K562 (cell line): ENCODE results near the gene MYO6.

Source experiments
- HEY1 ChIP-seq: fragments of 250-450 bp; sonication (Bioruptor Pico); IDR thresholded peaks from 2 replicates; pipeline ENCODE4 v1.5.0; 2020; ENCODE audit warnings: mild to moderate bottlenecking, moderate library complexity, borderline replicate concordance
- JUNB ChIP-seq: fragments of 450-650 bp; formaldehyde crosslinking; conservative IDR thresholded peaks from 2 replicates; pipeline ENCODE4 v1.4.0; 2020; ENCODE audit warnings: mild to moderate bottlenecking
- MAX ChIP-seq: sonication (generic); formaldehyde crosslinking; IDR thresholded peaks from 2 replicates; pipeline ENCODE4 v1.9.0; 2022; ENCODE audit warnings: mild to moderate bottlenecking, missing genetic modification reagents
- NFXL1 ChIP-seq: fragments of 450-650 bp; formaldehyde crosslinking; IDR thresholded peaks from 2 replicates; pipeline ENCODE4 v1.4.0; 2021; ENCODE audit warnings: mild to moderate bottlenecking
- RCOR1 ChIP-seq, 2 experiments: IDR thresholded peaks; 2 replicates each; pipeline ENCODE4 v1.6.1; 2012; ENCODE audit warnings: low read depth in 2 of 2, low read length in 2 of 2, borderline replicate concordance in 1 of 2, improper control_type of control experiment in 1 of 2
- REST ChIP-seq, 2 experiments: fragments of 450-650 bp; formaldehyde crosslinking in 1 of 2; IDR thresholded peaks; 2 replicates each; pipeline versions ENCODE4 v1.4.0 to v1.6.1; 2014 to 2020; ENCODE audit warnings: mild to moderate bottlenecking in 2 of 2, borderline replicate concordance in 1 of 2, low read depth in 1 of 2
- SMAD3 ChIP-seq: fragments of 450-650 bp; formaldehyde crosslinking; conservative IDR thresholded peaks from 2 replicates; pipeline ENCODE4 v1.4.0; 2020; ENCODE audit warnings: mild to moderate bottlenecking
- SNIP1 ChIP-seq: fragments of 450-650 bp; IDR thresholded peaks from 2 replicates; pipeline ENCODE4 v1.7.1; 2017; ENCODE audit warnings: low read depth, mild to moderate bottlenecking
- YY1 ChIP-seq, 3 experiments: IDR thresholded peaks; 2 replicates each; pipeline ENCODE4 v1.6.1; 2011; ENCODE audit warnings: low read length in 2 of 3, mild to moderate bottlenecking in 2 of 3, moderate library complexity in 2 of 3, borderline replicate concordance in 1 of 3, control low read depth in 1 of 3, low read depth in 1 of 3; ENCODE audit not compliant: insufficient read depth in 3 of 3, insufficient replicate concordance in 2 of 3, control insufficient read depth in 1 of 3, insufficient read length in 1 of 3; ENCODE audit errors: extremely low read depth in 1 of 3
- ZBTB26 ChIP-seq: fragments of 450-650 bp; formaldehyde crosslinking; IDR thresholded peaks from 2 replicates; pipeline ENCODE4 v1.4.0; 2022; ENCODE audit warnings: missing genetic modification characterization
- ZNF133 ChIP-seq: fragments of 250-450 bp; sonication (Bioruptor Pico); IDR thresholded peaks from 2 replicates; pipeline ENCODE4 v1.4.0; 2020; ENCODE audit warnings: mild to moderate bottlenecking
- ZNF175 ChIP-seq: fragments of 200-800 bp; sonication (Bioruptor generic); IDR thresholded peaks from 2 replicates; pipeline ENCODE4 v1.6.1; 2016; ENCODE audit warnings: low read depth, mild to moderate bottlenecking, missing genetic modification characterization, missing compliant biosample characterization
- ZNF717 ChIP-seq: fragments of 250-450 bp; sonication (Bioruptor Pico); IDR thresholded peaks from 2 replicates; pipeline ENCODE4 v1.5.0; 2021
- TF ChIP-seq, protein P1 (sequence below), 2 experiments: IDR thresholded peaks; 2 replicates each; pipeline ENCODE4 v1.6.1; 2012; ENCODE audit warnings: improper control_type of control experiment in 2 of 2, low read depth in 2 of 2, low read length in 2 of 2, borderline replicate concordance in 1 of 2

DNA sequence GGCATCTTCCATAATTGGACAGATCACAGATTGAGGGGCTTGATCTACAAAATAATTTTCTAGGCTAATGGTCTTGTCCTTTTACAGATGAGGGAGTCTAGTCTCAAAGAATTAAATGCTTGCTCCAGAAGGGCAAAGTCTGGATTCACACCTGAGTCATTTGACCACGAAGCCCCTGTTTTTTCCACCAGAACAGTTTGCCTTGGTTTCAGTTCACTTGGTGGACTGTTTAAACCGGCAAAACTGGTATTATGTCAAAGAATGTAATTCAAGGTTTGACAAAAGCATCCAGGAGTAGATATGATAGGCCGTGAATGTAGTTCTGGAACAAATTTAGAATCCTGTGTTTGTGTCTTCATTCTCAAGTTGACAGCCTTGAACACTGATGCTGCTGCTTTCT, 3.3 kb downstream of the MYO6 start:
- TF ChIP-seq NFXL1 (CRISPR knock-in tag) = no peak
- TF ChIP-seq ZNF717 (CRISPR knock-in tag) = no peak
- no peak for TF ChIP-seq HEY1 (CRISPR knock-in tag)
- TF ChIP-seq YY1 (IDR thresholded peaks at IDR 0.05; ENCODE audit: borderline replicate concordance in 1 of 3, control insufficient read depth in 1 of 3, extremely low read depth in 1 of 3, insufficient read depth in 3 of 3, insufficient read length in 1 of 3, insufficient replicate concordance in 2 of 3, low read depth in 1 of 3, low read length in 2 of 3) = no peak
- no peak for TF ChIP-seq ZBTB26
- no peak for TF ChIP-seq ZNF175 (CRISPR knock-in tag)
- no peak for TF ChIP-seq JUNB (CRISPR knock-in tag)
- TF ChIP-seq REST (IDR thresholded peaks at IDR 0.05; ENCODE audit: borderline replicate concordance) = no peak
- TF ChIP-seq REST (CRISPR knock-in tag; IDR thresholded peaks at IDR 0.05; ENCODE audit: low read depth) = no peak
- TF ChIP-seq MAX (CRISPR knock-in tag) = no peak
- no peak for TF ChIP-seq ZNF133 (CRISPR knock-in tag)
- TF ChIP-seq, protein P1, sequence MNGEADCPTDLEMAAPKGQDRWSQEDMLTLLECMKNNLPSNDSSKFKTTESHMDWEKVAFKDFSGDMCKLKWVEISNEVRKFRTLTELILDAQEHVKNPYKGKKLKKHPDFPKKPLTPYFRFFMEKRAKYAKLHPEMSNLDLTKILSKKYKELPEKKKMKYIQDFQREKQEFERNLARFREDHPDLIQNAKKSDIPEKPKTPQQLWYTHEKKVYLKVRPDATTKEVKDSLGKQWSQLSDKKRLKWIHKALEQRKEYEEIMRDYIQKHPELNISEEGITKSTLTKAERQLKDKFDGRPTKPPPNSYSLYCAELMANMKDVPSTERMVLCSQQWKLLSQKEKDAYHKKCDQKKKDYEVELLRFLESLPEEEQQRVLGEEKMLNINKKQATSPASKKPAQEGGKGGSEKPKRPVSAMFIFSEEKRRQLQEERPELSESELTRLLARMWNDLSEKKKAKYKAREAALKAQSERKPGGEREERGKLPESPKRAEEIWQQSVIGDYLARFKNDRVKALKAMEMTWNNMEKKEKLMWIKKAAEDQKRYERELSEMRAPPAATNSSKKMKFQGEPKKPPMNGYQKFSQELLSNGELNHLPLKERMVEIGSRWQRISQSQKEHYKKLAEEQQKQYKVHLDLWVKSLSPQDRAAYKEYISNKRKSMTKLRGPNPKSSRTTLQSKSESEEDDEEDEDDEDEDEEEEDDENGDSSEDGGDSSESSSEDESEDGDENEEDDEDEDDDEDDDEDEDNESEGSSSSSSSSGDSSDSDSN (IDR thresholded peaks at IDR 0.05; ENCODE audit: borderline replicate concordance in 1 of 2, low read depth in 2 of 2, low read length in 2 of 2) = no peak
- no peak for TF ChIP-seq SMAD3 (CRISPR knock-in tag)
- TF ChIP-seq SNIP1 = no peak
- TF ChIP-seq RCOR1 (IDR thresholded peaks at IDR 0.05; ENCODE audit: borderline replicate concordance in 1 of 2, low read depth in 2 of 2, low read length in 2 of 2) = no peak
